Measurements from ENCODE around the gene PRR11. TPM values are rescaled to one million over a fixed set of nuclear protein-coding genes. Genes with fewer than 3 reads are reported as not detected.

The PRR11 gene
- total RNA-seq, 1 experiment from 2014 or later = 86.7 TPM

DNA sequence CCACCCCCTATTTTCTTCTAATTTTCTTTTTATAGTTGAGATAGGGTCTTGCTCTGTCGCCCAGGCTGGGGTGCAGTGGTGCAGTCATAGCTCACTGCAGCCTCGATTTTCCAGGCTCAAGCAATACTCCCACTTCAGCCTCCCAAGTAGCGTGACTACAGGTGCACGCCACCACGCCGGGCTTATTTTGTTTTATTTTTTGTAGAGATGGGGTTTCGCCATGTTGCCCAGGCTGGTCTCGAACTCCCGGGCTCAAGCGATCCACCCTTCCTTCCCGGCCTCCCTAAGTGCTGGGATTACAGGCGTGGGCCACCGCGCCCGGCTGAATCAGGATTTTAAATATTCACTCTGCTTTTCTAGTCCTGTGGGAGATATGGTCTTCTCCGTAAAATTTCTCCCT, 63.8 kb downstream of the PRR11 start:
- H3K27me3 ChIP-seq (ENCODE audit: insufficient read depth, low read length) = no peaks in the 10 kb centered on the region
- H3K27ac ChIP-seq (ENCODE audit: low read depth, low read length) = no peak overlapping the region
- H3K4me2 ChIP-seq (ENCODE audit: low read length) = no peak overlapping the region
- CTCF ChIA-PET = interaction anchor here (1.3 kb wide), 1 partner anchor 91 kb away, joined by 4 read pairs; no protein-coding TSS in a partner anchor
- no peak overlapping the region for H2AFZ ChIP-seq (ENCODE audit: low read depth, low read length, poor library complexity, severe bottlenecking)
- RAD21 ChIA-PET (ENCODE audit: low non-redundant PET in 1 of 2, low total read pairs in 2 of 2, uncharacterized antibody in 2 of 2, unreplicated experiment in 2 of 2) = no interaction called here
- no peak overlapping the region for H3K9ac ChIP-seq (ENCODE audit: low read length)
- ATAC-seq (no peak), DNase-seq (ENCODE audit: low read depth, low spot score) (no peak)
- H3K36me3 ChIP-seq (ENCODE audit: control insufficient read depth in 1 of 2, insufficient read depth in 2 of 2, low read length in 2 of 2) = no peaks in the 10 kb centered on the region
- intact Hi-C loops (cut with micrococcal nuclease) = no loop called here
- H3K9me3 ChIP-seq (ENCODE audit: control insufficient read depth in 1 of 2, insufficient read depth in 1 of 2, low read depth in 1 of 2, low read length in 2 of 2) = no peaks in the 10 kb centered on the region
- H4K20me1 ChIP-seq (ENCODE audit: insufficient read depth) = no peaks in the 10 kb centered on the region
- TF ChIP-seq TCF7L2 (IDR thresholded peaks at IDR 0.05; ENCODE audit: borderline replicate concordance, extremely low read depth, insufficient read depth, insufficient read length) (no peak), FOSL1 (IDR thresholded peaks at IDR 0.05; ENCODE audit: low read depth) (no peak), SP1 (IDR thresholded peaks at IDR 0.05; ENCODE audit: low read depth) (no peak), YY1 (IDR thresholded peaks at IDR 0.05; ENCODE audit: extremely low read depth, insufficient replicate concordance, low read depth, low read length) (no peak), EGR1 (IDR thresholded peaks at IDR 0.05; ENCODE audit: low read depth) (no peak), CBX3 (IDR thresholded peaks at IDR 0.05; ENCODE audit: low read depth) (no peak), SRF (IDR thresholded peaks at IDR 0.05; ENCODE audit: low read depth) (no peak)
- TF ChIP-seq, protein P1, sequence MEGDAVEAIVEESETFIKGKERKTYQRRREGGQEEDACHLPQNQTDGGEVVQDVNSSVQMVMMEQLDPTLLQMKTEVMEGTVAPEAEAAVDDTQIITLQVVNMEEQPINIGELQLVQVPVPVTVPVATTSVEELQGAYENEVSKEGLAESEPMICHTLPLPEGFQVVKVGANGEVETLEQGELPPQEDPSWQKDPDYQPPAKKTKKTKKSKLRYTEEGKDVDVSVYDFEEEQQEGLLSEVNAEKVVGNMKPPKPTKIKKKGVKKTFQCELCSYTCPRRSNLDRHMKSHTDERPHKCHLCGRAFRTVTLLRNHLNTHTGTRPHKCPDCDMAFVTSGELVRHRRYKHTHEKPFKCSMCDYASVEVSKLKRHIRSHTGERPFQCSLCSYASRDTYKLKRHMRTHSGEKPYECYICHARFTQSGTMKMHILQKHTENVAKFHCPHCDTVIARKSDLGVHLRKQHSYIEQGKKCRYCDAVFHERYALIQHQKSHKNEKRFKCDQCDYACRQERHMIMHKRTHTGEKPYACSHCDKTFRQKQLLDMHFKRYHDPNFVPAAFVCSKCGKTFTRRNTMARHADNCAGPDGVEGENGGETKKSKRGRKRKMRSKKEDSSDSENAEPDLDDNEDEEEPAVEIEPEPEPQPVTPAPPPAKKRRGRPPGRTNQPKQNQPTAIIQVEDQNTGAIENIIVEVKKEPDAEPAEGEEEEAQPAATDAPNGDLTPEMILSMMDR (IDR thresholded peaks at IDR 0.05 in 2 of 3, conservative IDR thresholded peaks at IDR 0.05 in 1 of 3; ENCODE audit: borderline replicate concordance in 1 of 3, insufficient read depth in 1 of 3, low read depth in 2 of 3, low read length in 2 of 3) = no peak
- TF ChIP-seq, protein P2, sequence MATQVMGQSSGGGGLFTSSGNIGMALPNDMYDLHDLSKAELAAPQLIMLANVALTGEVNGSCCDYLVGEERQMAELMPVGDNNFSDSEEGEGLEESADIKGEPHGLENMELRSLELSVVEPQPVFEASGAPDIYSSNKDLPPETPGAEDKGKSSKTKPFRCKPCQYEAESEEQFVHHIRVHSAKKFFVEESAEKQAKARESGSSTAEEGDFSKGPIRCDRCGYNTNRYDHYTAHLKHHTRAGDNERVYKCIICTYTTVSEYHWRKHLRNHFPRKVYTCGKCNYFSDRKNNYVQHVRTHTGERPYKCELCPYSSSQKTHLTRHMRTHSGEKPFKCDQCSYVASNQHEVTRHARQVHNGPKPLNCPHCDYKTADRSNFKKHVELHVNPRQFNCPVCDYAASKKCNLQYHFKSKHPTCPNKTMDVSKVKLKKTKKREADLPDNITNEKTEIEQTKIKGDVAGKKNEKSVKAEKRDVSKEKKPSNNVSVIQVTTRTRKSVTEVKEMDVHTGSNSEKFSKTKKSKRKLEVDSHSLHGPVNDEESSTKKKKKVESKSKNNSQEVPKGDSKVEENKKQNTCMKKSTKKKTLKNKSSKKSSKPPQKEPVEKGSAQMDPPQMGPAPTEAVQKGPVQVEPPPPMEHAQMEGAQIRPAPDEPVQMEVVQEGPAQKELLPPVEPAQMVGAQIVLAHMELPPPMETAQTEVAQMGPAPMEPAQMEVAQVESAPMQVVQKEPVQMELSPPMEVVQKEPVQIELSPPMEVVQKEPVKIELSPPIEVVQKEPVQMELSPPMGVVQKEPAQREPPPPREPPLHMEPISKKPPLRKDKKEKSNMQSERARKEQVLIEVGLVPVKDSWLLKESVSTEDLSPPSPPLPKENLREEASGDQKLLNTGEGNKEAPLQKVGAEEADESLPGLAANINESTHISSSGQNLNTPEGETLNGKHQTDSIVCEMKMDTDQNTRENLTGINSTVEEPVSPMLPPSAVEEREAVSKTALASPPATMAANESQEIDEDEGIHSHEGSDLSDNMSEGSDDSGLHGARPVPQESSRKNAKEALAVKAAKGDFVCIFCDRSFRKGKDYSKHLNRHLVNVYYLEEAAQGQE (IDR thresholded peaks at IDR 0.05; ENCODE audit: low read depth) = no peak
- H3K4me3 ChIP-seq (replicated peaks in 1 of 2; ENCODE audit: low read depth in 1 of 2, low read length in 2 of 2) = no peak overlapping the region
- peaks cover 15 to 28% of the 10 kb centered on the region in 2 experiments; a peak in 3 of 4 replicates for H3K4me1 ChIP-seq (ENCODE audit: control insufficient read depth in 1 of 2, insufficient read depth in 2 of 2, low read length in 2 of 2)
- BruUV-seq (replicated peaks) = no TSS peak
- POLR2A ChIA-PET = interaction anchor here (0.7 to 1.6 kb wide), 3 partner anchors 8 to 37 kb away, joined by 3 to 4 read pairs (median 3); no protein-coding TSS in a partner anchor
- no peaks in the 10 kb centered on the region for H3K79me2 ChIP-seq (ENCODE audit: insufficient read depth, low read length)
- H3K9me2 ChIP-seq (ENCODE audit: insufficient read depth) = no peaks in the 10 kb centered on the region
